Thyroid gland (tissue), 4 donors: ENCODE measurements around the gene HDGFL3.

Experiments used
- CTCF ChIP-seq, 6 experiments: fragments of 200-600 bp in 3 of 6; fragments of 450-650 bp in 3 of 6; sonication (generic) in 3 of 6; IDR thresholded peaks; one replicate each; pipeline ENCODE4 v1.5.1; 2016 to 2019; ENCODE audit warnings: antibody characterized with exemption in 6 of 6, mild to moderate bottlenecking in 2 of 6, inconsistent platforms in 1 of 6, moderate library complexity in 1 of 6
- POLR2A ChIP-seq, 2 donors: fragments of 450-650 bp; IDR thresholded peaks; one replicate each; pipeline ENCODE4 v1.6.1; 2017; ENCODE audit warnings: antibody characterized with exemption in 2 of 2, mild to moderate bottlenecking in 2 of 2, moderate library complexity in 1 of 2

- TF ChIP-seq POLR2A (IDR thresholded peaks at IDR 0.05) (no peak), CTCF (IDR thresholded peaks at IDR 0.05) (no peak)
Measured at GRCh38 chr15:83174891-83175290, 32.7 kb downstream of the HDGFL3 start.
